Transverse colon (tissue), 4 donors: Measurements from ENCODE around the gene PNLDC1.

ENCODE experiments used
- EP300 ChIP-seq: sonication (generic); formaldehyde crosslinking; IDR thresholded peaks from one replicate; pipeline ENCODE4 v1.6.1; 2017; ENCODE audit warnings: antibody characterized with exemption, low read depth
- POLR2A ChIP-seq: fragments of 450-650 bp; IDR thresholded peaks from one replicate; pipeline ENCODE4 v1.6.1; 2016; ENCODE audit warnings: antibody characterized with exemption, mild to moderate bottlenecking, moderate library complexity
- POLR2AphosphoS5 ChIP-seq, 3 donors: sonication (generic); formaldehyde crosslinking; IDR thresholded peaks; one replicate each; pipeline ENCODE4 v1.6.1; 2016; ENCODE audit warnings: antibody characterized with exemption in 3 of 3
- TF ChIP-seq, protein P1 (sequence below), 5 experiments: fragments of 200-600 bp in 3 of 5; fragments of 450-650 bp in 2 of 5; sonication (generic) in 3 of 5; IDR thresholded peaks; 1 replicate in 2 of 5; 2 replicates in 3 of 5; pipeline ENCODE4 v1.5.1; 2016 to 2017; ENCODE audit warnings: antibody characterized with exemption in 5 of 5, inconsistent platforms in 3 of 5, mild to moderate bottlenecking in 2 of 5, moderate library complexity in 1 of 5

DNA sequence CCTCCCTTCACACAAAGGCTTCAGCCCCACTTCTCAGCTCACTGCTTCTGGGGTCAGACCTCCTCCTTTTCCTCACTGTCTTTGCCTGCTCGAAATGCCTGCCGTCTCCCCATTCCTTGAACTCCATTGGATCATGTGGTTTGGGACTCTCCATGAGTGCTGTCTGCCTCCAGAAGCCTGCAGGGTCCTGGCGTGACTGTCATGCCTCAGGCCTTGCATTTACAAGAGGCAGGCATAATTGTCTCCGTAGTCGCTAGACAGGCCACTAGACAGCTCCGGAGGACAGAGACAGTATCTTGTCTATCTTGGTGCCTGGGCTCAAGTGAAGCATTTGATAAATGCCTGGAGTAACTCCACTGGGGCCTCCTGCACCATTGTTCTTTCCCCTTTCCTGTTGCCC lies 15.3 kb downstream of the PNLDC1 start:
- TF ChIP-seq, protein P1, sequence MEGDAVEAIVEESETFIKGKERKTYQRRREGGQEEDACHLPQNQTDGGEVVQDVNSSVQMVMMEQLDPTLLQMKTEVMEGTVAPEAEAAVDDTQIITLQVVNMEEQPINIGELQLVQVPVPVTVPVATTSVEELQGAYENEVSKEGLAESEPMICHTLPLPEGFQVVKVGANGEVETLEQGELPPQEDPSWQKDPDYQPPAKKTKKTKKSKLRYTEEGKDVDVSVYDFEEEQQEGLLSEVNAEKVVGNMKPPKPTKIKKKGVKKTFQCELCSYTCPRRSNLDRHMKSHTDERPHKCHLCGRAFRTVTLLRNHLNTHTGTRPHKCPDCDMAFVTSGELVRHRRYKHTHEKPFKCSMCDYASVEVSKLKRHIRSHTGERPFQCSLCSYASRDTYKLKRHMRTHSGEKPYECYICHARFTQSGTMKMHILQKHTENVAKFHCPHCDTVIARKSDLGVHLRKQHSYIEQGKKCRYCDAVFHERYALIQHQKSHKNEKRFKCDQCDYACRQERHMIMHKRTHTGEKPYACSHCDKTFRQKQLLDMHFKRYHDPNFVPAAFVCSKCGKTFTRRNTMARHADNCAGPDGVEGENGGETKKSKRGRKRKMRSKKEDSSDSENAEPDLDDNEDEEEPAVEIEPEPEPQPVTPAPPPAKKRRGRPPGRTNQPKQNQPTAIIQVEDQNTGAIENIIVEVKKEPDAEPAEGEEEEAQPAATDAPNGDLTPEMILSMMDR (IDR thresholded peaks at IDR 0.05): no peak
- TF ChIP-seq EP300: no peak
- TF ChIP-seq POLR2A: no peak
- TF ChIP-seq POLR2AphosphoS5 (IDR thresholded peaks at IDR 0.05): no peak
